ENCODE data around the gene CCDC24. TPM values are rescaled to one million over a fixed set of nuclear protein-coding genes. Genes with fewer than 3 reads are reported as not detected.

The CCDC24 gene
- total RNA-seq, 1 donor from 2014 or later, result 0.86 TPM

- intact Hi-C loops (cut with DNase I), result no loop called here
- DNase-seq (peak; percentile 61), ATAC-seq (ENCODE audit: poor library complexity) (no peak)
Measured at GRCh38 chr1:43978551-43979260, 12.7 kb upstream of the CCDC24 start, which contains the start of gene B4GALT2. Gene B4GALT2 (plus strand): TSS chr1:43979210. CDS start chr1:43981161, 1,951 bp downstream.

- no peak for DNase-seq
- intact Hi-C loops (cut with DNase I), result no loop called here
- no peak for ATAC-seq (ENCODE audit: poor library complexity)
Measured at GRCh38 chr1:43979261-43979527, 12.2 kb upstream of the CCDC24 start.

- ATAC-seq (ENCODE audit: poor library complexity), result peak; percentile 5
- intact Hi-C loops (cut with DNase I), result no loop called here
- peak; percentile 70 for DNase-seq
Measured at GRCh38 chr1:43979528-43980254, 11.7 kb upstream of the CCDC24 start.

GRCh38 chr1:43980255-43981134 is 10.9 kb upstream of the CCDC24 start:
- intact Hi-C loops (cut with DNase I), result no loop called here
- ATAC-seq (ENCODE audit: poor library complexity), result no peak
- no peak for DNase-seq

- DNase-seq (peak; percentile 36), ATAC-seq (ENCODE audit: poor library complexity) (no peak)
- intact Hi-C loops (cut with DNase I), result no loop called here
Measured at GRCh38 chr1:43981135-43981491, 10.3 kb upstream of the CCDC24 start.

- peak; percentile 32 for DNase-seq
- intact Hi-C loops (cut with DNase I), result no loop called here
- no peak for ATAC-seq (ENCODE audit: poor library complexity)
Measured at GRCh38 chr1:43981636-43982035, 9.8 kb upstream of the CCDC24 start.

- intact Hi-C loops (cut with DNase I), result no loop called here
- DNase-seq (peak; percentile 31), ATAC-seq (ENCODE audit: poor library complexity) (no peak)
Measured at GRCh38 chr1:43982241-43982640, 9.2 kb upstream of the CCDC24 start.

GRCh38 chr1:43982808-43983207 is 8.6 kb upstream of the CCDC24 start:
- ATAC-seq (ENCODE audit: poor library complexity), result no peak
- intact Hi-C loops (cut with DNase I), result no loop called here
- DNase-seq, result peak; percentile 49

GRCh38 chr1:43983253-43983899 is 8.0 kb upstream of the CCDC24 start:
- no peak for ATAC-seq (ENCODE audit: poor library complexity)
- DNase-seq, result no peak

GRCh38 chr1:43984855-43985254 is 6.5 kb upstream of the CCDC24 start:
- DNase-seq (no peak), ATAC-seq (ENCODE audit: poor library complexity) (no peak)
- intact Hi-C loops (cut with DNase I), result no loop called here

More at GRCh38 chr1:43983253-43983899, 8.0 kb upstream of the CCDC24 start:
- intact Hi-C loops (cut with DNase I), result no loop called here

- intact Hi-C loops (cut with DNase I), result no loop called here
- no peak for ATAC-seq (ENCODE audit: poor library complexity)
- no peak for DNase-seq
Measured at GRCh38 chr1:43985984-43986595, 5.3 kb upstream of the CCDC24 start.

GRCh38 chr1:43986712-43987111 is 4.7 kb upstream of the CCDC24 start:
- DNase-seq, result no peak
- intact Hi-C loops (cut with DNase I), result no loop called here
- no peak for ATAC-seq (ENCODE audit: poor library complexity)

GRCh38 chr1:43987159-43987902 is 4.1 kb upstream of the CCDC24 start:
- intact Hi-C loops (cut with DNase I), result no loop called here
- no peak for DNase-seq
- no peak for ATAC-seq (ENCODE audit: poor library complexity)

GRCh38 chr1:43990271-43991199 is 864 bp upstream of the CCDC24 start:
- DNase-seq (no peak), ATAC-seq (ENCODE audit: poor library complexity) (no peak)
- intact Hi-C loops (cut with DNase I), result no loop called here

- intact Hi-C loops (cut with DNase I), result no loop called here
- ATAC-seq (ENCODE audit: poor library complexity), result no peak
- no peak for DNase-seq
Measured at GRCh38 chr1:43991200-43991475, 261 bp upstream of the CCDC24 start.

GRCh38 chr1:43992232-43992995 is 1.0 kb downstream of the CCDC24 start:
- ATAC-seq (ENCODE audit: poor library complexity) (no peak), DNase-seq (no peak)
- intact Hi-C loops (cut with DNase I), result no loop called here

Data from Right ventricle myocardium superior (tissue), 1 donor.